Stomach (tissue), 4 donors: Measurements from ENCODE around the gene UTP11.

Experiments
- CTCF ChIP-seq, 7 experiments: fragments of 450-650 bp in 4 of 7; fragments of 200-600 bp in 3 of 7; sonication (generic) in 3 of 7; IDR thresholded peaks; one replicate each; pipeline ENCODE4 v1.5.1; 2016 to 2019; ENCODE audit warnings: antibody characterized with exemption in 7 of 7, control low read depth in 2 of 7, mild to moderate bottlenecking in 1 of 7
- POLR2AphosphoS5 ChIP-seq, 3 donors: sonication (generic); formaldehyde crosslinking; IDR thresholded peaks; one replicate each; pipeline ENCODE4 v1.6.1; 2016; ENCODE audit warnings: antibody characterized with exemption in 3 of 3

DNA sequence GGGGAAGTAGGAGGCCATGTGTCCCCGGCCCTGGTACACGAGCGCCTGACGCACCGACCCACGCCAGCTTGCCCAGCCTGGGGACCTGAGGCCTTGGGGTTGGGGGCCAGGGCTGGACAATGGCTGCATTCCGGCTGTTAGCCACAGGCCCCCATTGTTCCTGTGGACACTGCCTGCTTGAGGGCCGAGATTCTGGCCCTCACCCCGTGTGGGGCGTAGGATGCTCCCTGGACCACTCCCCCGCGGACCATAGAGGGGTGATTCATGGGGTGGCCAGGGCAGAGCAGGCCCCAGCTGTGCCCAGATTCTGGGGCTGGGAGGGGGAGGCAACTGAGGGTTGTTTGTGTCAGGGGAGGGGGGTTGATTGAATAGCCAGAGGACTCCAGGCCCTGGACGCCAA is 22.3 kb downstream of the UTP11 start:
- TF ChIP-seq CTCF (IDR thresholded peaks at IDR 0.05) (no peak), POLR2AphosphoS5 (IDR thresholded peaks at IDR 0.05) (no peak)
